B cell (primary cell): Measurements from ENCODE around the gene HOXD12. TPM values are rescaled to one million over a fixed set of nuclear protein-coding genes. Genes with fewer than 3 reads are reported as not detected.

Experiments used
- ATAC-seq: fragments of 200-7000 bp; cut with Tn5 transposase; one replicate; pipeline ENCODE4 v1.10.0; 2021; ENCODE audit warnings: low read depth, mild to moderate bottlenecking, moderate number of reproducible peaks, moderate library complexity
- CTCF ChIA-PET: fragments of 350-600 bp; sonication (Branson Sonifier 250); formaldehyde crosslinking; loops from one replicate; lab custom pipeline; 2021; ENCODE audit warnings: antibody characterized with exemption, inconsistent platforms; lab: Charles Lee
- POLR2A ChIA-PET: fragments of 350-600 bp; sonication (Branson Sonifier 250); formaldehyde crosslinking; loops from one replicate; lab custom pipeline; 2021; ENCODE audit warnings: antibody characterized with exemption; lab: Charles Lee
- DNase-seq: peaks from one replicate; pipeline ENCODE4 v3.0.0; 2013
- H2AFZ ChIP-seq: 2 replicates; pipeline ENCODE4 v1.6.1; 2012; ENCODE audit warnings: mild to moderate bottlenecking, low read depth, low read length; ENCODE audit not compliant: insufficient read depth, poor library complexity, severe bottlenecking
- H3K27ac ChIP-seq, 2 donors: 1 replicate in 1 of 2; 2 replicates in 1 of 2; pipeline ENCODE4 v1.5.1; 2012 to 2013; ENCODE audit warnings: low read length in 2 of 2, mild to moderate bottlenecking in 2 of 2, moderate library complexity in 1 of 2
- H3K27me3 ChIP-seq, 4 experiments: fragments of 200-600 bp in 1 of 4; sonication (generic) in 1 of 4; replicated peaks in 1 of 4; 1 replicate in 2 of 4; 2 replicates in 2 of 4; pipeline versions ENCODE4 v1.6.1 to v1.7.0; 2013 to 2016; ENCODE audit warnings: low read length in 3 of 4, mild to moderate bottlenecking in 2 of 4, mixed read lengths in 1 of 4, moderate library complexity in 1 of 4; ENCODE audit not compliant: insufficient read depth in 4 of 4, control insufficient read depth in 3 of 4; ENCODE audit errors: control extremely low read depth in 1 of 4
- H3K36me3 ChIP-seq, 2 experiments: replicated peaks in 1 of 2; 1 replicate in 1 of 2; 2 replicates in 1 of 2; pipeline versions ENCODE4 v1.6.1 to v1.7.1; 2013; ENCODE audit warnings: low read length in 1 of 2; ENCODE audit not compliant: insufficient read depth in 2 of 2, control insufficient read depth in 1 of 2; ENCODE audit errors: control extremely low read depth in 1 of 2, extremely low read depth in 1 of 2
- H3K4me1 ChIP-seq, 2 donors: fragments of 200-600 bp in 1 of 2; sonication (generic) in 1 of 2; 1 replicate in 1 of 2; 2 replicates in 1 of 2; pipeline versions ENCODE4 v1.5.1 to v1.6.1; 2013 to 2017; ENCODE audit warnings: low read length in 2 of 2; ENCODE audit not compliant: control insufficient read depth in 2 of 2, insufficient read depth in 2 of 2
- H3K4me2 ChIP-seq: replicated peaks from 2 replicates; pipeline ENCODE3; 2012; ENCODE audit warnings: mild to moderate bottlenecking, low read depth, low read length; ENCODE audit not compliant: poor library complexity, severe bottlenecking
- H3K4me3 ChIP-seq, 5 experiments: fragments of 200-600 bp in 1 of 5; sonication (generic) in 1 of 5; 1 replicate in 3 of 5; 2 replicates in 2 of 5; pipeline versions ENCODE4 v1.5.1 to v1.7.0; 2011 to 2016; ENCODE audit warnings: low read length in 4 of 5, mild to moderate bottlenecking in 4 of 5, low read depth in 2 of 5, control low read depth in 1 of 5, moderate library complexity in 1 of 5; ENCODE audit not compliant: insufficient read depth in 1 of 5; ENCODE audit errors: control extremely low read depth in 1 of 5, extremely low read depth in 1 of 5
- H3K79me2 ChIP-seq: fragments of 200-600 bp; sonication (generic); one replicate; pipeline ENCODE4 v1.6.0; 2016; ENCODE audit warnings: low read length; ENCODE audit not compliant: control insufficient read depth, insufficient read depth
- H3K9ac ChIP-seq: fragments of 200-600 bp; sonication (generic); 2 replicates; pipeline ENCODE4 v1.6.1; 2017; ENCODE audit warnings: mild to moderate bottlenecking, low read length, moderate library complexity
- H3K9me3 ChIP-seq, 3 donors: one replicate each; pipeline versions ENCODE4 v1.6.1 to v1.7.1; 2013; ENCODE audit warnings: low read length in 2 of 3; ENCODE audit not compliant: control insufficient read depth in 2 of 3, insufficient read depth in 1 of 3; ENCODE audit errors: control extremely low read depth in 1 of 3
- H4K20me1 ChIP-seq: 2 replicates; pipeline ENCODE4 v1.6.0; 2012; ENCODE audit warnings: mild to moderate bottlenecking, low read length; ENCODE audit not compliant: insufficient read depth, control insufficient read depth, poor library complexity, severe bottlenecking
- H3K27ac Mint-ChIP-seq: one replicate; pipeline ENCODE4 v1.8.0; 2021; ENCODE audit warnings: mixed read lengths
- H3K27me3 Mint-ChIP-seq: one replicate; pipeline ENCODE4 v1.8.0; 2021; ENCODE audit warnings: mixed read lengths
- H3K4me1 Mint-ChIP-seq: one replicate; pipeline ENCODE4 v1.8.0; 2021; ENCODE audit warnings: mixed read lengths
- H3K4me3 Mint-ChIP-seq: one replicate; pipeline ENCODE4 v1.8.0; 2021; ENCODE audit warnings: mixed read lengths
- H3K9me3 Mint-ChIP-seq: one replicate; pipeline ENCODE4 v1.8.0; 2022; ENCODE audit warnings: mixed read lengths; ENCODE audit not compliant: insufficient read depth
- CTCF ChIP-seq: fragments of 200-600 bp; IDR thresholded peaks from one replicate; pipeline ENCODE4 v1.8.0; 2022; ENCODE audit warnings: antibody characterized with exemption, mild to moderate bottlenecking
- EZH2 ChIP-seq: IDR thresholded peaks from 2 replicates; pipeline ENCODE4 v1.6.1; 2012; ENCODE audit warnings: borderline replicate concordance, low read depth, mild to moderate bottlenecking, moderate library complexity, low read length; ENCODE audit not compliant: insufficient read depth, poor library complexity, severe bottlenecking
- WGBS: methylation state at CpG from one replicate; pipeline ENCODE4 v1.1.5; 2013; ENCODE audit warnings: missing lambda C conversion rate; ENCODE audit not compliant: insufficient coverage; 5-methylcytosine and 5-hydroxymethylcytosine counted together
- intact Hi-C: fragments of 100-400 bp; cut with micrococcal nuclease; formaldehyde crosslinking; loops from one replicate; pipeline ENCODE4 v1.10.0; 2022
- polyA plus RNA-seq: library from polyadenylated mRNA; depleted of rRNA; stranded (reverse); fragments of >200 nt; gene quantifications from 2 replicates; pipeline ENCODE4 v1.2.3, GENCODE V29; 2012
- total RNA-seq, 2 donors: library from RNA; stranded (reverse); fragments of 120-200 nt in 1 of 2; gene quantifications; 1 replicate in 1 of 2; 2 replicates in 1 of 2; pipeline versions ENCODE4 v1.2.3 to v1.2.4, GENCODE V29; 2013 to 2022

HOXD12 gene
- total and polyA plus RNA-seq, 2 donors (not counting 1 experiment from before 2014, with no cell fraction given) = not detected

GRCh38 chr2:176124947-176125771 is 25.6 kb downstream of the HOXD12 start:
- Histone ChIP-seq H3K9me3 (peaks cover 0 to 53% (median 0%) of the 10 kb centered on the region in 3 donors), H2AFZ (no peak overlapping the region), H4K20me1 (no peaks in the 10 kb centered on the region), H3K36me3 (no peaks in the 10 kb centered on the region), H3K4me1 (peaks cover 18 to 43% of the 10 kb centered on the region in 2 donors), H3K79me2 (no peaks in the 10 kb centered on the region), H3K9ac (no peak overlapping the region), H3K4me2 (no peak overlapping the region), H3K27ac (no peak overlapping the region), H3K27me3 (peaks cover 0 to 89% (median 67%) of the 10 kb centered on the region in 4 experiments), H3K4me3 (no peak overlapping the region)
- Mint-ChIP-seq H3K27me3 (peaks cover 69% of the 10 kb centered on the region), H3K4me1 (peaks cover 19% of the 10 kb centered on the region), H3K9me3 (no peaks in the 10 kb centered on the region), H3K27ac (no peak overlapping the region), H3K4me3 (no peak overlapping the region)
- DNase-seq = no peak
- WGBS = 28% methylated on average over 8 of the region's 9 CpGs
- intact Hi-C loops = loop anchor here (5.0 kb wide), 1 partner anchor 1037 kb away; no protein-coding TSS in a partner anchor
- TF ChIP-seq EZH2 (no peak), CTCF (no peak)
- ChIA-PET POLR2A (no interaction called here), CTCF (interaction anchor here (0.8 to 4.6 kb wide), 8 partner anchors 29 to 1346 kb away, joined by 3 to 110 read pairs (median 8); no protein-coding TSS in a partner anchor)
- no peak for ATAC-seq

- Histone ChIP-seq H3K27me3 (peaks cover 0 to 86% (median 64%) of the 10 kb centered on the region in 4 experiments), H2AFZ (no peak overlapping the region), H3K9me3 (peaks cover 0 to 50% (median 0%) of the 10 kb centered on the region in 3 donors), H3K4me1 (peaks cover 21 to 48% of the 10 kb centered on the region in 2 donors), H3K4me3 (no peak overlapping the region), H3K4me2 (no peak overlapping the region), H3K79me2 (no peaks in the 10 kb centered on the region), H4K20me1 (no peaks in the 10 kb centered on the region), H3K36me3 (no peaks in the 10 kb centered on the region), H3K27ac (no peak overlapping the region), H3K9ac (no peak overlapping the region)
- Mint-ChIP-seq H3K4me3 (no peak overlapping the region), H3K27me3 (peaks cover 64% of the 10 kb centered on the region), H3K9me3 (no peaks in the 10 kb centered on the region), H3K4me1 (peaks cover 21% of the 10 kb centered on the region), H3K27ac (no peak overlapping the region)
- CTCF ChIA-PET = interaction anchor here (0.8 to 4.6 kb wide), 10 partner anchors 13 to 1345 kb away, joined by 3 to 110 read pairs (median 8); no protein-coding TSS in a partner anchor
- POLR2A ChIA-PET = no interaction called here
- ATAC-seq = no peak
- intact Hi-C loops = loop anchor here (1.0 to 5.0 kb wide), 2 partner anchors 429 to 1037 kb away; no protein-coding TSS in a partner anchor
- TF ChIP-seq CTCF = no peak
- TF ChIP-seq EZH2 = no peak
- WGBS = 18% methylated on average over 4 of the region's 6 CpGs
- no peak for DNase-seq
Observed at GRCh38 chr2:176125772-176126054, 26.1 kb downstream of the HOXD12 start.
